MM.1S (cell line): Measurements from ENCODE around the gene FADS1.

Source experiments
- EZH2 ChIP-seq: fragments of 300-600 bp; sonication (generic); optimal IDR thresholded peaks from 2 replicates; pipeline ENCODE3; 2017; ENCODE audit warnings: low read depth, mild to moderate bottlenecking, antibody characterized with exemption, low read length, mixed read lengths
- TF ChIP-seq, protein P1 (sequence below): fragments of 300-600 bp; sonication (generic); IDR thresholded peaks from 2 replicates; pipeline ENCODE4 v1.5.1; 2016; ENCODE audit warnings: antibody characterized with exemption, low read length, mixed read lengths

DNA sequence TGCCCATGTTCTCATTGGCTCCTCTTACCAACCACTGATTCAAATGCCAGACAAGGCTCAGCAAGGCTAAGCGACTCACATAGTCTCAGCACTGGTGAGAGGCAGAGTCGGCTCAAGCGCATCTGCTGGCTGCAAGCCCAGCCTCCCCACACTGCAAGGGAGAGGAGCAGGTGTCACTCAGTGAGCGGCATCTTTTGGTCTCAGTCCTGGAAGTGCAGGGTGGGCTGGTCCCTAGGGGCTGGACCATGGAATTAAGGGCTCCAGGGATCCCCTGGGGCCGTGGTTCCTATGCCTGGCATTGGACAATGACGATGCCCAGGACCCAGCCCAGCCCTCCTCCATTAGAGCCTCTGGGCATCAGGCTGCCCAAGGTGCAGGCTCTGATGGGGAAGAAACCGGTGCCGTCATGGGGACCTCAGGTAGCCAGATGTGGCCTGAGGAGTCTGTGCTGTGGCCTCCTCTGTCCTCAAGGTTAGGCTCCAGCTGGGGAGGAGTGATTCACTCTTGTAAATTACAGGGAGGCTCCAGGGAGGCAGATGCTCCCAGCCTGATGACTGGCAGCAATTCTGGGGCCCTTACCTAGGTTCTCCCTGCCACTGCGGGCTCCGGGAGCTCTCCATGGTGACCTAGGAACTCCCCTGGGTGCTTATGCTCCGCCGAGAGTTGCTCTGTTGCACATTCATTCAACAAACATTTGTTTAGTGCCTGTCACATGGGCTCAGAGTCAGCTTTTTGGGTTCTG, 39.3 kb upstream of the FADS1 start:
- no peak for TF ChIP-seq EZH2
- TF ChIP-seq, protein P1, sequence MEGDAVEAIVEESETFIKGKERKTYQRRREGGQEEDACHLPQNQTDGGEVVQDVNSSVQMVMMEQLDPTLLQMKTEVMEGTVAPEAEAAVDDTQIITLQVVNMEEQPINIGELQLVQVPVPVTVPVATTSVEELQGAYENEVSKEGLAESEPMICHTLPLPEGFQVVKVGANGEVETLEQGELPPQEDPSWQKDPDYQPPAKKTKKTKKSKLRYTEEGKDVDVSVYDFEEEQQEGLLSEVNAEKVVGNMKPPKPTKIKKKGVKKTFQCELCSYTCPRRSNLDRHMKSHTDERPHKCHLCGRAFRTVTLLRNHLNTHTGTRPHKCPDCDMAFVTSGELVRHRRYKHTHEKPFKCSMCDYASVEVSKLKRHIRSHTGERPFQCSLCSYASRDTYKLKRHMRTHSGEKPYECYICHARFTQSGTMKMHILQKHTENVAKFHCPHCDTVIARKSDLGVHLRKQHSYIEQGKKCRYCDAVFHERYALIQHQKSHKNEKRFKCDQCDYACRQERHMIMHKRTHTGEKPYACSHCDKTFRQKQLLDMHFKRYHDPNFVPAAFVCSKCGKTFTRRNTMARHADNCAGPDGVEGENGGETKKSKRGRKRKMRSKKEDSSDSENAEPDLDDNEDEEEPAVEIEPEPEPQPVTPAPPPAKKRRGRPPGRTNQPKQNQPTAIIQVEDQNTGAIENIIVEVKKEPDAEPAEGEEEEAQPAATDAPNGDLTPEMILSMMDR: no peak
